Trophoblast cell (in vitro differentiated cells and primary cell): ENCODE measurements around the gene ASIC5. TPM values are rescaled to one million over a fixed set of nuclear protein-coding genes. Genes with fewer than 3 reads are reported as not detected.

ENCODE experiments used
- DNase-seq, 2 donors: peaks; one replicate each; pipeline ENCODE4 v3.0.0-alpha.2; 2016
- H2AFZ ChIP-seq: 2 replicates; pipeline ENCODE4 v1.6.1; 2013; ENCODE audit warnings: low read length, moderate library complexity, mild to moderate bottlenecking; ENCODE audit not compliant: insufficient read depth, poor library complexity
- H2AK5ac ChIP-seq: 2 replicates; pipeline ENCODE4 v1.6.1; 2013; ENCODE audit warnings: mild to moderate bottlenecking, low read length
- H2BK120ac ChIP-seq: 2 replicates; pipeline ENCODE4 v1.6.1; 2013; ENCODE audit warnings: low read length, mild to moderate bottlenecking, moderate library complexity; ENCODE audit not compliant: insufficient read depth, poor library complexity
- H2BK12ac ChIP-seq: 2 replicates; pipeline ENCODE4 v1.6.1; 2013; ENCODE audit warnings: mild to moderate bottlenecking, low read length, moderate library complexity
- H2BK5ac ChIP-seq: 2 replicates; pipeline ENCODE4 v1.6.1; 2013; ENCODE audit warnings: low read length, low read depth, moderate library complexity, mild to moderate bottlenecking; ENCODE audit not compliant: poor library complexity
- H3K14ac ChIP-seq: 2 replicates; pipeline ENCODE4 v1.6.1; 2013; ENCODE audit warnings: mild to moderate bottlenecking, low read length
- H3K18ac ChIP-seq: 2 replicates; pipeline ENCODE4 v1.6.1; 2013; ENCODE audit warnings: mild to moderate bottlenecking, low read length
- H3K23ac ChIP-seq: 2 replicates; pipeline ENCODE4 v1.6.1; 2013; ENCODE audit warnings: low read length
- H3K27ac ChIP-seq: 2 replicates; pipeline ENCODE4 v1.5.1; 2013; ENCODE audit warnings: low read depth, mild to moderate bottlenecking, inconsistent platforms, low read length, moderate library complexity
- H3K27me3 ChIP-seq: 2 replicates; pipeline ENCODE4 v1.6.1; 2013; ENCODE audit warnings: inconsistent platforms, mild to moderate bottlenecking, low read length, moderate library complexity; ENCODE audit not compliant: insufficient read depth
- H3K36me3 ChIP-seq, 2 experiments: 1 replicate in 1 of 2; 2 replicates in 1 of 2; pipeline ENCODE4 v1.6.1; 2013; ENCODE audit warnings: low read length in 2 of 2, mild to moderate bottlenecking in 2 of 2, moderate library complexity in 1 of 2; ENCODE audit not compliant: insufficient read depth in 2 of 2, control insufficient read depth in 1 of 2
- H3K4ac ChIP-seq: 2 replicates; pipeline ENCODE4 v1.6.1; 2013; ENCODE audit warnings: low read depth, mild to moderate bottlenecking, low read length, moderate library complexity
- H3K4me1 ChIP-seq, 2 experiments: 1 replicate in 1 of 2; 2 replicates in 1 of 2; pipeline ENCODE4 v1.6.1; 2013; ENCODE audit warnings: low read length in 2 of 2, mild to moderate bottlenecking in 2 of 2, moderate library complexity in 1 of 2; ENCODE audit not compliant: insufficient read depth in 2 of 2, control insufficient read depth in 1 of 2
- H3K4me2 ChIP-seq: 2 replicates; pipeline ENCODE4 v1.6.1; 2013; ENCODE audit warnings: inconsistent platforms, mild to moderate bottlenecking, low read length, moderate library complexity
- H3K4me3 ChIP-seq: 2 replicates; pipeline ENCODE4 v1.5.1; 2013; ENCODE audit warnings: mild to moderate bottlenecking, low read depth, low read length, inconsistent platforms
- H3K79me1 ChIP-seq: one replicate; pipeline ENCODE4 v1.6.1; 2013; ENCODE audit warnings: low read length
- H3K79me2 ChIP-seq: 2 replicates; pipeline ENCODE4 v1.6.1; 2013; ENCODE audit warnings: low read length, mild to moderate bottlenecking; ENCODE audit not compliant: control insufficient read depth, insufficient read depth, poor library complexity
- H3K9ac ChIP-seq: 2 replicates; pipeline ENCODE4 v1.6.1; 2013; ENCODE audit warnings: mild to moderate bottlenecking, low read length
- H3K9me3 ChIP-seq: 2 replicates; pipeline ENCODE4 v1.6.1; 2013; ENCODE audit warnings: low read depth, mild to moderate bottlenecking, control low read depth, inconsistent platforms, low read length; ENCODE audit not compliant: insufficient read depth
- H4K12ac ChIP-seq: 2 replicates; pipeline ENCODE4 v1.6.1; 2013; ENCODE audit warnings: low read depth, mild to moderate bottlenecking, low read length, moderate library complexity
- H4K8ac ChIP-seq: 2 replicates; pipeline ENCODE4 v1.6.1; 2013; ENCODE audit warnings: low read depth, mild to moderate bottlenecking, low read length, moderate library complexity
- H4K91ac ChIP-seq: one replicate; pipeline ENCODE4 v1.6.1; 2013; ENCODE audit warnings: low read depth, mild to moderate bottlenecking, low read length, moderate library complexity
- WGBS: extraction: QIAGEN DNeasy Blood & Tissue Kit; methylation state at CpG from one replicate; pipeline ENCODE4 v1.1.7; 2013; ENCODE audit warnings: missing lambda C conversion rate; ENCODE audit not compliant: insufficient read length, insufficient coverage; ENCODE audit errors: extremely low coverage; 5-methylcytosine and 5-hydroxymethylcytosine counted together
- polyA plus RNA-seq: library from polyadenylated mRNA; stranded (reverse); fragments of 200-250 nt; gene quantifications from 2 replicates; pipeline ENCODE4 v1.2.3, GENCODE V29; 2013

Gene ASIC5, protein sequence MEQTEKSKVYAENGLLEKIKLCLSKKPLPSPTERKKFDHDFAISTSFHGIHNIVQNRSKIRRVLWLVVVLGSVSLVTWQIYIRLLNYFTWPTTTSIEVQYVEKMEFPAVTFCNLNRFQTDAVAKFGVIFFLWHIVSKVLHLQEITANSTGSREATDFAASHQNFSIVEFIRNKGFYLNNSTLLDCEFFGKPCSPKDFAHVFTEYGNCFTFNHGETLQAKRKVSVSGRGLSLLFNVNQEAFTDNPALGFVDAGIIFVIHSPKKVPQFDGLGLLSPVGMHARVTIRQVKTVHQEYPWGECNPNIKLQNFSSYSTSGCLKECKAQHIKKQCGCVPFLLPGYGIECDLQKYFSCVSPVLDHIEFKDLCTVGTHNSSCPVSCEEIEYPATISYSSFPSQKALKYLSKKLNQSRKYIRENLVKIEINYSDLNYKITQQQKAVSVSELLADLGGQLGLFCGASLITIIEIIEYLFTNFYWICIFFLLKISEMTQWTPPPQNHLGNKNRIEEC
- polyA plus RNA-seq: not detected in 2 replicates

DNA sequence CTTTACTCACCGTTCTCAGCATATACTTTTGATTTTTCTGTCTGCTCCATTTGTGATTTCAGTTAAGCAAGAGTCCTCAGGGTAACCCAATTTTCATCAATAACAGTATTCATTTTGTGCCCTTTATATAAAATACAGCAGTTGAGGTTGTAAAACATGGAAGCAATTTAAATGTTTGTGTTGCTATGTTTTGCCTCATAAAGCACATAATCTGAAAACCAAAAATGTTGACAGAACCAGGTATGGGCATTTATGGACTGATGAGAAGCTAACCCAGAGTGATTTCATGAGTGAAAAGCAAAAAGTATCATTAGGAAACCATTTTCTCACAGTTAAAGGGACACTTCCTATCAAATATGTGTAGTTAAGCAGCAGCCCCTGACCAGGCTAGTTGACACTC is at the start of gene ASIC5:
ASIC5 (minus strand) TSS at position 101 of the 400 bp plus-strand sequence; CDS start at position 50, 51 bp downstream.
- Histone ChIP-seq H3K79me2 (no peaks in the 10 kb centered on the region), H2AK5ac (no peak within 1 kb of the TSS), H3K14ac (no peak within 1 kb of the TSS), H3K9me3 (peaks cover 3% of the 10 kb centered on the region), H3K9ac (no peak within 1 kb of the TSS), H4K91ac (no peak within 1 kb of the TSS), H3K4ac (no peak within 1 kb of the TSS), H2AFZ (no peak within 1 kb of the TSS), H4K8ac (no peak within 1 kb of the TSS), H3K23ac (no peak within 1 kb of the TSS), H3K79me1 (no peaks in the 10 kb centered on the region), H3K4me1 (no peaks in the 10 kb centered on the region), H3K4me2 (no peak within 1 kb of the TSS), H3K4me3 (no peak within 1 kb of the TSS), H3K36me3 (no peaks in the 10 kb centered on the region), H2BK120ac (no peak within 1 kb of the TSS), H4K12ac (no peak within 1 kb of the TSS), H3K27ac (no peak within 1 kb of the TSS), H2BK5ac (no peak within 1 kb of the TSS), H3K27me3 (no peaks in the 10 kb centered on the region), H2BK12ac (no peak within 1 kb of the TSS), H3K18ac (no peak within 1 kb of the TSS)
- WGBS: no CpG with 5 or more reads among the region's 1 CpG
- DNase-seq: no peak

DNA sequence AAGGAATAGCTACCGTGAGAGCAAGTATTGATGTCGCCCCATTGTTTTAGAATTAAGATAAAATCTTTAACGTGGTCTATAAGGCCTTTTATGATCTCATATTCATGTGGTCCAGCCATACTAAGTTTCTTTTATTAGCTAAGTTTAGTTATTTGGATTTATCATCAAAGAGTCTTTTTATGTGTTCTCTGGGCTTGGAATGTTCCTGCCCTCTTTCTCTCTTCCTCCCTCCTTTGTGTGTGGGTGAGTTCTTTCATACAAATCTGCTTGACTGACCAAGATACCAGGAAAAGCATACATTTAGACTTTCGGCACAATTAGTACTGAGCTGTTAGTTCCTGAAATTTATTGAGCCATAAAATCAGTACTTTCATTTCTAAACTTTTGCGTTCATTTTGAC is 48.7 kb upstream of the ASIC5 start:
- Histone ChIP-seq H3K4me1 (no peaks in the 10 kb centered on the region), H3K79me1 (no peaks in the 10 kb centered on the region), H3K4me3 (no peak overlapping the region), H2BK120ac (no peak overlapping the region), H3K79me2 (no peaks in the 10 kb centered on the region), H3K27ac (no peak overlapping the region), H3K9ac (no peak overlapping the region), H4K8ac (no peak overlapping the region), H3K4ac (no peak overlapping the region), H2BK12ac (no peak overlapping the region), H3K23ac (no peak overlapping the region), H3K14ac (no peak overlapping the region), H3K18ac (no peak overlapping the region), H2AK5ac (no peak overlapping the region), H2AFZ (no peak overlapping the region), H3K36me3 (no peaks in the 10 kb centered on the region), H3K9me3 (no peaks in the 10 kb centered on the region), H2BK5ac (no peak overlapping the region), H3K27me3 (no peaks in the 10 kb centered on the region), H4K91ac (no peak overlapping the region), H4K12ac (no peak overlapping the region), H3K4me2 (no peak overlapping the region)
- DNase-seq: no peak
- no CpG with 5 or more reads among the region's 5 CpGs for WGBS

DNA sequence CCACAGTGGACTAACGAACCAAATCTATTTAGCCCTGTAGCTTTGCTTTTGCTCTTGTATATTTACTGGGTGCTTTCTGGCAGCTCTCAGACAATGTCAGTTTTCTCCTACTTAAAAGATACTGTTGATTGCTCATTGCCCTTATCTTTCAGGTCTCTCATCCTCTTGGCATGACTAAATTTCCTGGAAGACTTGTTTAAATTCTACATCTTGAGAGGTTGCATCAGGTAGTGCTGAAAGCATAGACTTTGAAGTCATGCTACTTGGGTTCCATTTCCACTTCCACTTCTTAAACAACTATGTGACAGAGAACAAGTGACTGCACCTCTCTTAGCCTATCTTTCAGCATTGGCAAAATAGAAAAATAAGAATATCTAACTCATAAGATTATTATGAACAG is 45.8 kb upstream of the ASIC5 start:
- H2AK5ac ChIP-seq: no peak overlapping the region
- H3K18ac ChIP-seq: no peak overlapping the region

DNA sequence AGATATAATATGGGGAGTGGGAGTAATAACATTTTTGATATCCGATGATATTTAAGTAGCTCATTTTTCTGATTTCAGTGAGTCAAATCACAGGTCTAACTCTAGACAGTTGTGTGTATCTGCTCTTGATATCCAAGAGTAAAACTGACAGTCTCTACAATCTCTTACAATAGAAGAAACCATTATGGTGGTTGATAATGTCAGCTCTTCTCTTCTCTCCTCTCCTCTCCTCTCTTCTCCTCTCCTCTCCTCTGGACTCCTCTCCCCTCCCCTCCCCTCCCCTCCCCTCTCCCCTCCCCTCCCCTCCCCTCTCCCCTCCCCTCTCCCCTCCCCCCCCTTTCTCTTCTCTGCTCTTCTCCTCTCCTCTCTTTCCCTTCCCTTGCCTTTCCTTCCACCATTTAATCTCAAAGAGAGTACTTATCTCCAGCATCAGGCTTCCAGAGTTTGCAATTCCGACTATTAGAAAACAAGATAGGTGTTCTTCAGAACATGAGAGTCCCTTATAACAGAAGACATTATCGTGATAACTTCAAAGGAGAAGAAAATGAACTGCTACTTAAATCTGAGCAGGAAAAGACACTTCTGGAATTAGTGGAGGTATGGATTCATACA is 43.6 kb upstream of the ASIC5 start:
- no peak overlapping the region for H3K4me3 ChIP-seq
- H4K91ac ChIP-seq: no peak overlapping the region
- DNase-seq: no peak
- H3K27ac ChIP-seq: no peak overlapping the region
- no peak overlapping the region for H2BK5ac ChIP-seq
- no peaks in the 10 kb centered on the region for H3K79me2 ChIP-seq
- H4K8ac ChIP-seq: no peak overlapping the region
- H3K23ac ChIP-seq: no peak overlapping the region
- WGBS: no CpG with 5 or more reads among the region's 3 CpGs
- no peak overlapping the region for H2BK120ac ChIP-seq
- no peak overlapping the region for H2AFZ ChIP-seq
- H3K79me1 ChIP-seq: no peaks in the 10 kb centered on the region
- no peaks in the 10 kb centered on the region for H3K4me1 ChIP-seq
- H3K4ac ChIP-seq: no peak overlapping the region
- no peak overlapping the region for H3K14ac ChIP-seq
- H3K18ac ChIP-seq: no peak overlapping the region
- no peak overlapping the region for H3K4me2 ChIP-seq
- no peak overlapping the region for H2BK12ac ChIP-seq
- H3K9ac ChIP-seq: no peak overlapping the region
- H3K27me3 ChIP-seq: no peaks in the 10 kb centered on the region
- H3K36me3 ChIP-seq: no peaks in the 10 kb centered on the region
- H4K12ac ChIP-seq: no peak overlapping the region
- H2AK5ac ChIP-seq: no peak overlapping the region
- no peaks in the 10 kb centered on the region for H3K9me3 ChIP-seq

More for the DNA sequence above, 45.8 kb upstream of the ASIC5 start:
- Histone ChIP-seq H4K91ac (no peak overlapping the region), H3K79me1 (no peaks in the 10 kb centered on the region), H2BK120ac (no peak overlapping the region), H3K79me2 (no peaks in the 10 kb centered on the region), H3K4me1 (no peaks in the 10 kb centered on the region), H3K27me3 (no peaks in the 10 kb centered on the region), H2AFZ (no peak overlapping the region), H3K36me3 (no peaks in the 10 kb centered on the region), H3K4ac (no peak overlapping the region), H3K4me3 (no peak overlapping the region), H4K12ac (no peak overlapping the region), H3K14ac (no peak overlapping the region), H4K8ac (no peak overlapping the region), H3K23ac (no peak overlapping the region), H3K27ac (no peak overlapping the region), H2BK12ac (no peak overlapping the region), H3K9ac (no peak overlapping the region), H3K4me2 (no peak overlapping the region), H3K9me3 (no peaks in the 10 kb centered on the region), H2BK5ac (no peak overlapping the region)
- DNase-seq: peak in 1 of 2 donors; percentile 57
- no CpG with 5 or more reads among the region's 1 CpG for WGBS
